22Rv1 (cell line): ENCODE data around the gene NECTIN1.

Experiments used
- H3K27ac ChIP-seq: fragments of 450-650 bp; 2 replicates; pipeline ENCODE4 v1.5.1; 2017
- ZFX ChIP-seq: fragments of 450-650 bp; IDR thresholded peaks from 2 replicates; pipeline ENCODE4 v1.6.1; 2017; ENCODE audit warnings: antibody characterized with exemption, borderline replicate concordance
- TF ChIP-seq, protein P1 (sequence below): fragments of 450-650 bp; IDR thresholded peaks from 2 replicates; pipeline ENCODE4 v1.5.1; 2017; ENCODE audit warnings: mild to moderate bottlenecking

Gene NECTIN1

DNA sequence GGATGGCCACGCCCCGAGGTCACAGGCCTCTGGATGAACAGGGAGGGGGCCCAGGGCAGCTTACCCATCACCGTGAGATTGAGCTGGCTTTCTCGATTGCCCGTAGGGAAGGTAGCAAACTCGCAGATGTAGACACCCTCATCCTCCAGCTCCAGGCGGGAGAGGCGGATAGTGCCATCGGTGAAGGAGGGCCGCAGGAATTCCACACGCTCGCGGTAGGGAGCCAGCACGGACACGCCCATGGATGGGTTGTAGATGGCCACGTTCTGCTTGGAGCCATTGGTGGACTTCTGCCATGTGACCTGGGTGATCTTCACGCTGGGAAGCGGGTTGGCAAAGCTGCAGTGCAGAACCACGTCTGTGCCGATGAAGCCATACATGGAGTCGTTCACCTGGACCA lies 50.6 kb downstream of the NECTIN1 start:
- TF ChIP-seq, protein P1, sequence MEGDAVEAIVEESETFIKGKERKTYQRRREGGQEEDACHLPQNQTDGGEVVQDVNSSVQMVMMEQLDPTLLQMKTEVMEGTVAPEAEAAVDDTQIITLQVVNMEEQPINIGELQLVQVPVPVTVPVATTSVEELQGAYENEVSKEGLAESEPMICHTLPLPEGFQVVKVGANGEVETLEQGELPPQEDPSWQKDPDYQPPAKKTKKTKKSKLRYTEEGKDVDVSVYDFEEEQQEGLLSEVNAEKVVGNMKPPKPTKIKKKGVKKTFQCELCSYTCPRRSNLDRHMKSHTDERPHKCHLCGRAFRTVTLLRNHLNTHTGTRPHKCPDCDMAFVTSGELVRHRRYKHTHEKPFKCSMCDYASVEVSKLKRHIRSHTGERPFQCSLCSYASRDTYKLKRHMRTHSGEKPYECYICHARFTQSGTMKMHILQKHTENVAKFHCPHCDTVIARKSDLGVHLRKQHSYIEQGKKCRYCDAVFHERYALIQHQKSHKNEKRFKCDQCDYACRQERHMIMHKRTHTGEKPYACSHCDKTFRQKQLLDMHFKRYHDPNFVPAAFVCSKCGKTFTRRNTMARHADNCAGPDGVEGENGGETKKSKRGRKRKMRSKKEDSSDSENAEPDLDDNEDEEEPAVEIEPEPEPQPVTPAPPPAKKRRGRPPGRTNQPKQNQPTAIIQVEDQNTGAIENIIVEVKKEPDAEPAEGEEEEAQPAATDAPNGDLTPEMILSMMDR, result no peak
- no peak for TF ChIP-seq ZFX
- no peak overlapping the region for H3K27ac ChIP-seq

- TF ChIP-seq, protein P1, result no peak
- TF ChIP-seq ZFX, result no peak
- no peak overlapping the region for H3K27ac ChIP-seq
These were observed 51.2 kb downstream of the NECTIN1 start for GRCh38 chr11:119677840-119678239.

DNA sequence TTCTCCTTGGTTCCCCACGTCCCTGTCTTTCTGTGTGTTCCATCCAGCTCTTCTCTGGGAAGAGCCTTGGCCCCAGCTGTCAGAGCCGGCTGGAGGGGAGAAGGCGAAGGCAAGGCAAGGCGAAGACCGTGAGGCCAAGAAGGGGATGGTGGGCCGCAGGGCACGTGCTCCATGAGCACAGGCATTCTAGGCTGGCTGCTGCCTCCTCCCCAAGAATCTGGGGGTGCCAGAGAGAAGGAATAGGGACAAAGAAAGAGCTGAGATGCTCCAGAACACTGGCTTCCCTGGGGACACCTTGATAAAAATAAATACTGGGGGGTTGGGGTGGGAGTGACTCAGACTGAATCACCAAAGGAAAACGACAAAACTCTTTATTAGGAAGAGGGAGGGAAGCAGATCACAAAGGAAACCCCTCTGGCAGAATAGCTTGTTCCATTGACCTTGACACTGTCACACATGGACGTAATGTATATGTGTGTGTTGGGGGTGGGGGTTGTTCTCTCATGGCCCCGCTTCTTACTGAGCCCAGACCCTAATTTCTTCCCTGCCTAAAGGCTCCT lies 52.5 kb downstream of the NECTIN1 start:
- TF ChIP-seq ZFX, result no peak
- TF ChIP-seq, protein P1, result no peak
- no peak overlapping the region for H3K27ac ChIP-seq

DNA sequence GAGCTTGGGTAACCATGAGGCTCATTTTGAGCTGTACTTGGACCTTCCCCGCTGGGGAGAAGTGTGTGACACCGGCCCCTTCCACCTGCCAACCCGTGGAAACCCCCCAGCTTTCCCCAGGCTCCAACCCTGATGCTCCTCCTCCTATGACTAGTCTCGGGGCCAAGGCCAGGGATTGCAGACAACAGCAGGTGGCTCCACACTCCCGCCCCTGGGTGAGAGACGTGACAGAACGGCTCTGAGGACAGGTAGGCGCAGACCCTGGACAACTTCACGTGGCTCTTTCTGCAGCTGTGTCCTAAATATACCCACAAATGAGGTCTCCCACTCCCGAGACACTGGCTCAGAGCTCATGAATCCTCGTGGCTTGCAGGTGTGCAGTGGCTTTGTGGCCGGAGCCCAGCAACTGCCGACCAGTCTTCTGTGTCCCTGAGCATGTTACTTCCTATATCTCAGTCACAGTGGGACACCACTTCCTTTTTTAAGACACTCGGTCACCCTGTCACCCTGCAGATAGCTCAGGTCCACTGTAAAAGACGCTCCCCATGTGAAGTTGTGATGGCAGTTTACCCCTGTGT lies 55.2 kb downstream of the NECTIN1 start:
- TF ChIP-seq ZFX, result no peak
- TF ChIP-seq, protein P1, result no peak
- H3K27ac ChIP-seq, result no peak overlapping the region

DNA sequence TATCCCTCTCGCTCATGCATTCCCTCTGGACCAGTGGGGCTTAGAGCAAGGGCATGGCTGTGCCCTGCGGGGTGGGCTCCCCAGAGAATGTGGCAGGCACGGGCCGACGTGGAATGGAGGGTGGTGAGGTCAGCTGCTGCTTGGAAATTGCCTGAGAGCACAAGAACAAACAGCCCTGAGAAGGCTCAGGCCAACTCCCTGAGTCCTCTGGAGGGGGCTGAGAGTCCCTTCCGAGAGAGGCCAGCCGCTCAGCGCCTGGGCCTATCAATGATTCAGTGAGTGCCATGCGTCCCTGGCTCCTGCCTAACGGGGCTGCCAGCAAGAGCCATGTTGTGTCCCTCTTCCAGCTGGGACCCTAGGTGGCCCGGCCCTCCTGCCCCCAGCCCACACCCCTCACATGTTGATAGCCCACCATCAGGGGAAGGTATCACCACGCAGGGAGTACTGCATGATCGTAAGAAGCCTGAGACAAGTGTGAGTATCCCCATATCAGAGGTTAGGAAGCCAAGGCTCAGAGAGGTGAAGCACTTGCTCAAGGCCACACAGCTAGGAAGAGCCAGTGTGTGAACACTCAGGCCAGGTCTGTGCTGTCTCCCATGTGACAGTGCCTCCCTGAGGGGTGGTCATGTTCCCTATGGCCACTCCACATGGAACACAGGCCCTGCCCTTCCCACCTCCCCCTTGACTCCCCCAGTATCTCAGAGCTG lies 55.8 kb downstream of the NECTIN1 start:
- no peak for TF ChIP-seq ZFX
- TF ChIP-seq, protein P1, result no peak
- no peak overlapping the region for H3K27ac ChIP-seq

DNA sequence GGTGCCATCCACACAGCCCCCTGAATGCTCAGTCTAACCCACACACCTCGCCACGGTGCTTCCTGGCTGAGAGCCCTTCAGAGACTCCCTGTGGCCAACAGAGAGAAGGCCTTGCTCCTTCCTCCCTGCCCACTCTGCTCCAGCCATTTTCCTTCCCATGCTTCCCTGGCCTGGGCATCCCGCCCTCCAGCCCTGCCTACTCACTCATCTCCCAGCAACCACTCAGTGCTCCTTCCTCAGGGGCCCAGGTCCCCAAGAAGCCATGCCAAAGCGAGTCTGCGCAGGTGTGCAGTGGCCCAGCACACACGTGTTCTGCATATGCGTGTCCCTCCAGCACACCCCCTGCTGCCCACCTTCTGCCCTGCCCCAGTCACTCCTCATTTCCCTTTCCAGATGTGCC lies 56.4 kb downstream of the NECTIN1 start:
- TF ChIP-seq, protein P1, result no peak
- TF ChIP-seq ZFX, result no peak
- H3K27ac ChIP-seq, result no peak overlapping the region

DNA sequence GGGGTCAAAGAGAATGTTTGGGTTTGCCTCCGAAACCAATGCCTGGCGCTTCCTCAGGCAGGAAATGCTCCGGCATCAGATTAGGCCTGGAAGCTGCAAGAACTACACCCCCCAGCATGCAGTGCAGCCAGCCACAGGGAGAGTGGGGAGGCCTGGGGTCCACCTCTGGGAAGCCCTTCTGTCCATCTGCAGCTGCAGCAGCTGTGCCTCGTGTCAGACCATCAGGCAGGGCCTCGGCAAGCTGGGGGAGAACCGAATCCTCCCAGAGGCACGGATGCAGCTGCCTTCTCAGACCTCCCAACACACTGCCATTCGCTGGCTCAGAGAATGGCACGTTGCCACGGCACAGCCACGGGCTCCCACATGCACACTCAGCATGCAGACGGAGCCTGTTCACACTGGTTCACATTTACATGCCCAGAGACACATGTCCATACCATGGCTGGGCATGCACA lies 57.4 kb downstream of the NECTIN1 start:
- TF ChIP-seq, protein P1, result no peak
- no peak for TF ChIP-seq ZFX
- H3K27ac ChIP-seq, result no peak overlapping the region
